ENCODE measurements around the gene KANSL1. TPM values are rescaled to one million over a fixed set of nuclear protein-coding genes. Genes with fewer than 3 reads are reported as not detected.
A peak's percentile ranks its signal among the peaks of the same experiment; 100 is the strongest.

Gene KANSL1
- total RNA-seq, 2 donors from 2014 or later, result 137 to 144 TPM

DNA sequence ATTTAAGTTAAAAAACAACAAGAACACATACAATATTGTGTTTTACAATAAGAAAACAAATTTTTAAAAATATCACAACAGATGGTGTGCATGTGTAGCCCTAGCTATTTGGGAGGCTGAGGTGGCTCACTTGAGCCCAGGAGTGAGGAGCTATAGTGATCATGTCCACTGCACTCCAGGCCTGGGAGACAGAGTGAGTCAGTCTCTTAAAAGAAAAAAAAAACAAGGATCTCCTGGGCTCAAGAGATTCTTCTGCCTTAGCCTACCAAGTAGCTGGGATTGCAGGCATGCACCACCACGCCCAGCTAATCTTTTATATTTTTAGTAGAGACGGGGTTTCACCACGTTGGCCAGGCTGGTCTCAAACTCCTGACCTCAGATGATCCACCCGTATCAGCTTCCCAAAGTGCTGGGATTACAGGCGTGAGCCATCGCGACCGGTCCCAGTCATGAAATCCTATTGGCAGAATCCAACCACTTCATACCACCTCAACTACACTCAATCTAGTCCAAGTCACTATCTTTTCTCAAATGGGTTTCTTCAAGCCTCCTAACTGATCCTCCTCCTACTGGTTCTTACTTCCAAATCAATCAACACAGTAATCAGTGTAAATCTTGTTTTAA, 139.2 kb downstream of the KANSL1 start:
- peaks cover 52% of the 10 kb centered on the region for H3K36me3 Mint-ChIP-seq (ENCODE audit: low read depth)
- Histone ChIP-seq H3K4me1 (ENCODE audit: control insufficient read depth, insufficient read depth, low read length) (peaks cover 9% of the 10 kb centered on the region), H3K9ac (ENCODE audit: extremely low read depth, low read length, poor library complexity, severe bottlenecking) (no peak overlapping the region), H3K9me3 (ENCODE audit: control insufficient read depth, low read length) (no peaks in the 10 kb centered on the region), H3K27ac (ENCODE audit: low read depth, low read length) (no peak overlapping the region), H3K27me3 (ENCODE audit: control insufficient read depth, insufficient read depth, low read length, poor library complexity, severe bottlenecking) (no peaks in the 10 kb centered on the region), H3K36me3 (ENCODE audit: control insufficient read depth, insufficient read depth, low read length) (peaks cover 68% of the 10 kb centered on the region), H3K4me3 (ENCODE audit: low read length) (no peak overlapping the region)
- TF ChIP-seq CTCF (conservative IDR thresholded peaks at IDR 0.05), result no peak
- H3K4me3 Mint-ChIP-seq, result no peak overlapping the region
- no peak for DNase-seq
- 95 to 98% methylated on average over 8 of the region's 8 CpGs for WGBS, 2 experiments (ENCODE audit: insufficient coverage in 1 of 2, insufficient read length in 1 of 2)
- peaks cover 38% of the 10 kb centered on the region for H3K4me1 Mint-ChIP-seq
- peak overlapping the region; percentile 44 for H3K27ac Mint-ChIP-seq
- H3K27me3 Mint-ChIP-seq (ENCODE audit: insufficient read depth), result no peaks in the 10 kb centered on the region
- no peaks in the 10 kb centered on the region for H3K9me3 Mint-ChIP-seq

DNA sequence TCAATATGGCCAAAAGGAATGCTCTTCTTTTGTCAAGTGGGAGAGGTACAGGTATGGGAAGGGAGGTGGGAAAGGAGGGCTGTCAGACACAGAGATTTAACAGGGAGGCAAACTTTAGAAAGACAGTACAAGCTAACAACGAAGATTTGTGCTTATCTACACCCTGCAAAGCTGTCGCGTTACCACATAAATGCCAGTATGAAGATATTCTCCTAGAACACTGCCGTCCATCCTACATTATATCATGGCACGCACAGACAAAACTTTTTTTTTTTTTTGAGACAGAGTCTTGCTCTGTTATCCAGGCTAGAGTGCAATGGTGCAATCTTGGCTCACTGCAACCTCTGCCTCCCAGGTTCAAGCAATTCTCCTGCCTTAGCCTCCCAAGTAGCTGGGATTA, 143.6 kb downstream of the KANSL1 start:
- Mint-ChIP-seq H3K27ac (no peak overlapping the region), H3K27me3 (ENCODE audit: insufficient read depth) (no peaks in the 10 kb centered on the region), H3K36me3 (ENCODE audit: low read depth) (peaks cover 69% of the 10 kb centered on the region), H3K4me1 (peaks cover 35% of the 10 kb centered on the region), H3K9me3 (no peaks in the 10 kb centered on the region), H3K4me3 (no peak overlapping the region)
- no peaks in the 10 kb centered on the region for H3K9me3 ChIP-seq (ENCODE audit: control insufficient read depth, low read length)
- no peaks in the 10 kb centered on the region for H3K27me3 ChIP-seq (ENCODE audit: control insufficient read depth, insufficient read depth, low read length, poor library complexity, severe bottlenecking)
- H3K36me3 ChIP-seq (ENCODE audit: control insufficient read depth, insufficient read depth, low read length), result peaks cover 78% of the 10 kb centered on the region
- H3K9ac ChIP-seq (ENCODE audit: extremely low read depth, low read length, poor library complexity, severe bottlenecking), result no peak overlapping the region
- no peak overlapping the region for H3K4me3 ChIP-seq (ENCODE audit: low read length)
- peaks cover 6% of the 10 kb centered on the region for H3K4me1 ChIP-seq (ENCODE audit: control insufficient read depth, insufficient read depth, low read length)
- 94 to 99% methylated on average over 5 of the region's 5 CpGs for WGBS, 2 experiments (ENCODE audit: insufficient coverage in 1 of 2, insufficient read length in 1 of 2)
- DNase-seq, result no peak
- TF ChIP-seq CTCF (conservative IDR thresholded peaks at IDR 0.05), result no peak
- H3K27ac ChIP-seq (ENCODE audit: low read depth, low read length), result no peak overlapping the region

GRCh38 chr17:46047856-46048255, 145.4 kb downstream of the KANSL1 start:
- Histone ChIP-seq H3K9me3 (ENCODE audit: control insufficient read depth, low read length) (no peaks in the 10 kb centered on the region), H3K27ac (ENCODE audit: low read depth, low read length) (no peak overlapping the region), H3K9ac (ENCODE audit: extremely low read depth, low read length, poor library complexity, severe bottlenecking) (no peak overlapping the region), H3K36me3 (ENCODE audit: control insufficient read depth, insufficient read depth, low read length) (peaks cover 81% of the 10 kb centered on the region), H3K4me3 (ENCODE audit: low read length) (no peak overlapping the region), H3K27me3 (ENCODE audit: control insufficient read depth, insufficient read depth, low read length, poor library complexity, severe bottlenecking) (no peaks in the 10 kb centered on the region), H3K4me1 (ENCODE audit: control insufficient read depth, insufficient read depth, low read length) (peaks cover 6% of the 10 kb centered on the region)
- WGBS, 2 experiments (ENCODE audit: insufficient coverage in 1 of 2, insufficient read length in 1 of 2), result 60 to 95% methylated on average over 1 to 8 of the region's 8 CpGs
- Mint-ChIP-seq H3K4me1 (peaks cover 39% of the 10 kb centered on the region), H3K27ac (no peak overlapping the region), H3K36me3 (ENCODE audit: low read depth) (peaks cover 73% of the 10 kb centered on the region), H3K4me3 (no peak overlapping the region), H3K9me3 (no peaks in the 10 kb centered on the region), H3K27me3 (ENCODE audit: insufficient read depth) (no peaks in the 10 kb centered on the region)
- DNase-seq, result no peak
- TF ChIP-seq CTCF (conservative IDR thresholded peaks at IDR 0.05), result no peak
